Renal cortex interstitium (tissue), 11 donors: Measurements from ENCODE around the gene CHD6. TPM values are rescaled to one million over a fixed set of nuclear protein-coding genes. Genes with fewer than 3 reads are reported as not detected.
A peak's percentile ranks its signal among the peaks of the same experiment; 100 is the strongest.

Experiments used
- DNase-seq, 11 donors: peaks; one replicate each; pipeline ENCODE4 v3.0.0-alpha.2; 2013; ENCODE audit warnings: low read depth in 9 of 11, low spot score in 4 of 11; ENCODE audit errors: extremely low read depth in 1 of 11
- polyA plus RNA-seq, 3 donors: library from polyadenylated mRNA; unstranded; fragments of 120-200 nt; gene quantifications; one replicate each; pipeline ENCODE4 v1.2.1, GENCODE V29; 2013; ENCODE audit not compliant: insufficient read length in 3 of 3

Gene CHD6
- polyA plus RNA-seq, 3 donors: 45.1 to 55.3 (median 51.1) TPM

DNA sequence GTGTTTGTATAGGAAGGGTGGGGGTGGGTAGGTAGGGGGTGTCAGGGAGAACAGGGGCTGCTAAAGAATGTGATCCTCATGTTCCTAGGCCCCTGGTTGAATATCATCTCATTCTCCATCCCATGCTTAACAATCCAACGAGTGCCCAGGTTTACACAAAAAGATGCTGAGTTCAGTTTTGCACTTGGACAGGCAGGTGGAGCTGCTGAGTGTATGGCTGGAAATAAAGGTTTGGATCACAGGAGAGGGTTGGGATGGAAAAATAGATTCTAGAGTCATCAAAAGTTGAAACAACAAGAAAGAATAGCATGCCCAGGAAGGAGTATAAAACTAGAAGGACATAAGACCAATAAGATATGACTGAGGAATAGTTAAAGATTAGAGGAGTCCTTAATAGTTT lies 14.2 kb downstream of the CHD6 start:
- DNase-seq: no peak

GRCh38 chr20:41601742-41602141 lies 16.4 kb downstream of the CHD6 start:
- DNase-seq: no peak

DNA sequence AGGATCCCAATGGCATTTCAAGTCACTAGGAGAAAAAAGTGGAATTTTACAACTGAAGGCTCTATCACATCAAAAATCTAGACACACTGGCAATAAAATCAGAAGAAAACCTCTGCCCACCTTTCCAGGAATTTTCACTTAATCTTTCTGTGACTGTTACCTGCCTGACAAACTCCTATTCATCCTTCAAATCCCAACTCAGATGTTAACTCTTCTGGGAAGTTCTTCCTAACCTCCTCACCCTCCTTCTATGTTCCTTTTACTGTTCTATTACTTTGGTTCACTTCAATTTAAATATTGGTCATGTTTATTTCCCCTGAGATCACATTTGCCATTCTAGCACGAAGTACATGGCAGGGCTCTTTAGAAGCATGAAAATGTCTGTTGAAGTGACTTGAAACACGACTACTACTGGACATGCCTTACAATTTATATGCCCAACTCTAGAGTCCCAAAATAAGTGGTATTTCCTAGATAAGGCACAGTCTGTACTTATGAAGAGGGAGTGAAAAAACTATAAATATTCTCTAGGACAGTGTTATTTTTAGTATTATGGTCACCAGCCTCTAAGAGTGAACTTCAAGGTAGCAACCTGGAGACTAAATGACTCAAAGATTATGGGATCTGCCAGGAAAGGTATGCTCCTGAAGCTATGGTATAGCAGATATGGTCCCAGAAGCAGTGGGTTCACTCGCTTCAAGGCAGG lies 17.1 kb downstream of the CHD6 start:
- DNase-seq: no peak

GRCh38 chr20:41599699-41600104 lies 18.5 kb downstream of the CHD6 start:
- no peak for DNase-seq

- no peak for DNase-seq
These were observed 19.5 kb downstream of the CHD6 start for GRCh38 chr20:41598719-41599118.

GRCh38 chr20:41594514-41595322 lies 23.5 kb downstream of the CHD6 start:
- DNase-seq: no peak

GRCh38 chr20:41592516-41593216 lies 25.5 kb downstream of the CHD6 start:
- DNase-seq: no peak

DNA sequence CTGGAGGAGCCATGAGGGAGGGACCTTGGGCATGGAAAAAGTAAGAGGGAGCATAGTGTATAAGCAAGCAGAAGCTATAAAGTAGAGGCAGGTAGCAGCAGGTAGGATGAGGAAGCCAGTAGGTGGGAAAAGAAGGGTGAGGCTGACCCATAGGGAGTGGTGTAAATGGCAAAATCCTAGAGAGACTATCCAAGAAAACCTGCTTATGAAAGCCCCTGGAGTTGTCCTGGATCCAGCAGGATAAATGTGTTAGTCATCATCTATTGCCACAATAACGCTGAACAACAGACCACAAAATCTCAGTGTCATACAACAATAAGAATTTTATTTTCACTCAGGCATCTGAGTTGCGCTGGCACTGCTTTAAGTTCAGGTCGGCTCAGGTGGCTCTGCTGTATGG lies 30.2 kb downstream of the CHD6 start:
- no peak for DNase-seq

DNA sequence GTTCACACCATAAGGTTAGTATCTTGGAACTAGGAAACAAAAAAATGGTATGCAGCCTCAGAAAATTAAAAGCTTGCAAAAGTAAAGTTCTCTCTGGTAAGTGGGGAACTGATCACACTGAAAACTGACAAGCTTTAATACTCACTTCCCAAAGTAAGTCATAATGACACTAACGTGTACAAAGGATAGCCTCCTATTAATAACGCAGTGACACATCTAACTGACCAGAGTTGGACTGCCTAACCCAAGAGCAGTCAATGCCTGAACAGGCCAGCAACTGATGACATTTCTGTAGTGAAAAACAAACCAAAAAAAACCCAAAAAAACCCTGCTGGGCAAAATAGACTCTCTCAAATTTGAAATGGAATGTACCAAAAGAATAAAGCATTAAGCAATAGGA lies 30.7 kb downstream of the CHD6 start:
- no peak for DNase-seq

DNA sequence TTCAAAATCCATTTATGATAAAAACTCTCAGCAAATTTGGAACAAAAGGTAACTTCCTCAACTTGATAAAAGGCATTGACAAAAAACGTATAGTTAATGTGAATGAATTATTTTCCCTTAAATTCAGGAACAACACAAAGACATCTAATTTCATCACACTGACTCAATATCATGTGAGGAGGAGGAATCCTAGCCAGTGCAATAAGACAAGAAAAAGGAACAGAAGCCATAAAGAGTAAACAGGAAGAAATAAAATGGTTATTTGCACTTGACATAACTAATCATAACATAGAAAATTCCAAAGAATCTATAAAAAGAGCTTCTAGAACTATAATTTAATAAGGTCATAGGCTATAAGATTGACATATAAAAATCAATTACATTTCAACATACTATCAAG lies 31.4 kb downstream of the CHD6 start:
- no peak for DNase-seq

DNA sequence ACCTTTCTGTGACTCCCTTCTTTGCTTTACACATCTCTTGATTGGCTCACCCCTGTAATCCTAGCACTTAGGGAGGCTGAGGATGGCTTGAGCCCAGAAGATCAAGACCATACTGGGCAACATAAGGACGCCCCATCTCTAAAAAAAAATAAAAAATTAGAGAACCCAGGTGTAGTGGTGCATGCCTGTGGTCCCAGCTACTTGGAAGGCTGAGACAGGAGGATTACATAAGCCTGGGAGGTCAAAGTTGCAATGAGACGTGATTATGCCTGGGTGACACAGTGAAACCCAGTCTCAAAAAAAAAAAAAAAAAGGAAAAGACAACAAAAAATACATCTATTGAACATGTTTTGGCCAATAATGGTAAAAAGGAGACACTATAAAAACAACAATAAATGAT lies 37.8 kb downstream of the CHD6 start:
- DNase-seq: no peak

DNA sequence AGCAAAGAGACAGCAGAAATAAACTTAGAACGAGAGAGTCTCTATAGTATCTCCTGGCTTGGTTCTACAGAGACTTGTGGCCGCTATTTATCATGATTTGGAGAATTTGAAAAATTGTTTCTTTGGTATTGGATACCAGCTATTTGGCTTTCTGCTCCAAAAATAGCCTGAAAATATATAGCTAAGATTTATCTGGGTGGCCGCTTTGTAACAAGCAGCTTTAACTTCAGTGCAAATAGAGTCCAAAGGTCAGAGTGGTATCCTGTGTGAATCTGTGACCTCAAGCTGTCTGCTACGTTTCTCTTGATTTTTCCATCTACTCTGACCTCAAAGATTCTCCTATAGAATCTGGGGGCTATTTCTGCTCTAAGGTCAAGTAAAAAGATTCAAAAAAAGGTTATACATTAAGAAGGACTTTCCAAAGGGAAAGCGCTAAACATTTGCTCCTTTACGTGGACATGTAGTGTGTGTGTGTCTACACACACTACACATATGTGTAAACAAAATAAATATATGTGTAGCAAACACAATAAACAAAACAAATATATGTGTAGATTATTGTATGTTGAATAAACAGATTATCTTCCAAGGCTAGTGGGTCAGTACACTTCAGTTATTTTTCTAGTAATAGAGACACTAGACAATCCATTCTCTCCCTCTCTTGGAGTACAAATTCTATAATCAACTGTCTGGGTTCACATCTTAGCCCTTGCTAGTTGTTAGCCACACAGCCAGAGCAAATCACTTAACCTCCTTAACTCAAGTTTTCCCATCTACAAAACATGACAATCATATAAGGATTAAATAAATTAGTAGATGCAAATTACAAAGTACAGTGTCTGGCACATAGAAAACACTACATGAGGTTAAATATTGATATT lies 40.8 kb downstream of the CHD6 start:
- DNase-seq: peak in 2 of 11 donors; percentile 4 to 13

- DNase-seq: no peak
These were observed 42.8 kb downstream of the CHD6 start for GRCh38 chr20:41575412-41575811.

DNA sequence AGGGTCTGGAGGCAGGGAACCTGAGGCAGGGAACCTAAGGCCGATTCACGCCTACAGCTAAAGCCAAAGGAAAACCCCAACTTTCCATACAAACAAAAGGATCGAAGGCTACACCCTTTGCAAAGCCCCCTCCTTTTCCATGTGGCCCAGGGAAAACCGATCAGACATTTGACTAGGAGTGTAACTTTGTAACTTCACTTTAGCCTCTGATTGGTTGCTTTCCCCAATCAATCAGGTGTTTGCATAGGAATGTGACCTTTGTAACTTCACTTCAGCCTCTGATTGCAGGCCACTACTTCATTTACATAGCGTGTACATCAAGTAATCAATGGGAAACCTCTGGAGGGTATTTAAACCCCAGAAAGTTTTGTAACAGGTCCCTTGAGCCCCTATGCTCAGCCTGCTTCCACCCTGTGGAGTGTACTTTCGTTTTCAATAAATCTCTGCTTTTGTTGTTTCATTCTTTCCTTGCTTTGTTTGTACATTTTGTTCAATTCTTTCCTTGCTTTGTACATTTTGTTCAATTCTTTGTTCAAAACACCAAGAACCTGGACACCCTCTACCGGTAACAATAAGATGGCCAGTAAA lies 43.3 kb downstream of the CHD6 start:
- DNase-seq: no peak

DNA sequence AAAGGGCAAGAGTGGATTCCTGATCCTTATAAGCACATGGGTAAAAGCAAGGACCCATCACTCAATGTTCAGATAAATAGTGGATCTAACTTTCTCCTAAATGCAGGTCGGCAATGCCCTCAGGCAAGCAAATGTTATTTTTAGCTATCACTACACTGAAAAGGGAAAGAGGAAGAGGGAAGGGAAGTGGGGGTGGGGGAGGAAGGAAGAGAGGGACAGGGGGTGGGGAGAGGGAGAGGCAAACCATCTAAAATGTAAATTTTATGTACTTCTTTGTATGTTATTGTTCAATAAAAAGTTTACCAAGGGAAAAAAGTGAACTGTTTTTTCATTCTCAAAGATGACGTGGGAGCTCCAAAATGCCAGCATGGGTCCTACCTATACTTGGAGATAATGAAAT lies 44.2 kb downstream of the CHD6 start:
- DNase-seq: no peak

GRCh38 chr20:41572010-41572572 lies 46.1 kb downstream of the CHD6 start:
- DNase-seq: no peak

DNA sequence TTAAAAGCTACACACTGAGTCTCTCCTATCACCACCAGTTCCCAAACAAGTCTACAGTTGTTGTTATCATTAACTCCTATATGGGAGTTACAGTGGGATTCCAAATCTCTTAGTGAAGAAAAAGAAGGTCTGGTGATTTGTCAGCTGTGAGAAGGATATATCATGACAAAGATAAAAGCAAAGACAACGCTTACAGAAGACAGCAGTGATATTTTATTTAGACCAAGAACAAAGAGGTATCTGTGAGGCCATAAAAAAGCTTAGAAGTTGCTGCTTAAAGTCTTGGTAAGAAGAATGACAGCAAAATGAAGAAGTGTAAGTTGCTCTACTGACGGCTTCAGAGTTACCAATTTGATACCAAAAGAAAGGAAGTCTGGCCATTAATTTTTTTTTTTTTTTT lies 47.2 kb downstream of the CHD6 start:
- no peak for DNase-seq

DNA sequence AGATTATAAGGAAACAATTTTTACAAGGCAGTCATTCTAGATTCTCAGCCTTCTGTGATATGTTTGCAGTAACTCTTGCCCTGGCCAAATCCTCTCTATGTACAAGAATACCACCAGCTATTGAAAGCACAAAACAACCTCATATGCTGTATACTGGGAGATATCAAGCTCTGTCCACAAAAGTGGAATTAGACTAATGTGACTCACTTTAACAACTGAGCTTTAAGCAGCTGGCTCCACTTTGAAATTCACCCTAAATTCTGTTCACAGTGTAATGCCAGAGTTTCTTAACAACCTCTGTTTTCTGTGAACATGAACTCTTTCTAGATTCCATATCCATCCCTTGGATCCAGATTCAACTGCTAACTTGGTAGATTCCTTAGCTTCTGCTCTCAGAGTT lies 47.6 kb downstream of the CHD6 start:
- no peak for DNase-seq

GRCh38 chr20:41567615-41568014 lies 50.6 kb downstream of the CHD6 start:
- DNase-seq: no peak
